ENCODE measurements around the gene LHFPL2.
"Not testable (repeated sequence)": the region's sequence is repeated elsewhere in the genome, so short reads cannot be mapped to it uniquely, and the experiment has no call there.

The LHFPL2 gene

GRCh38 chr5:78640662-78641474 lies 7.7 kb downstream of the LHFPL2 start:
- no peak for DNase-seq (ENCODE audit: low read depth)

- no peak for DNase-seq (ENCODE audit: low read depth)
These were observed 8.8 kb downstream of the LHFPL2 start for GRCh38 chr5:78639791-78640190.

- no peak for DNase-seq (ENCODE audit: low read depth)
These were observed 9.5 kb downstream of the LHFPL2 start for GRCh38 chr5:78638973-78639669.

- DNase-seq (ENCODE audit: low read depth): peak; percentile 96
These were observed 10.1 kb downstream of the LHFPL2 start for GRCh38 chr5:78638423-78638822.

- no peak for DNase-seq (ENCODE audit: low read depth)
These were observed 11.1 kb downstream of the LHFPL2 start for GRCh38 chr5:78637468-78637867.

- no peak for DNase-seq (ENCODE audit: low read depth)
These were observed 11.9 kb downstream of the LHFPL2 start for GRCh38 chr5:78636682-78637081.

GRCh38 chr5:78634634-78635033 lies 13.9 kb downstream of the LHFPL2 start:
- no peak for DNase-seq (ENCODE audit: low read depth)

- no peak for DNase-seq (ENCODE audit: low read depth)
These were observed 14.3 kb downstream of the LHFPL2 start for GRCh38 chr5:78634229-78634628.

- DNase-seq (ENCODE audit: low read depth): no peak
These were observed 14.9 kb downstream of the LHFPL2 start for GRCh38 chr5:78633700-78634099.

GRCh38 chr5:78632467-78632866 lies 16.1 kb downstream of the LHFPL2 start:
- no peak for DNase-seq (ENCODE audit: low read depth)

- no peak for DNase-seq (ENCODE audit: low read depth)
These were observed 16.6 kb downstream of the LHFPL2 start for GRCh38 chr5:78631931-78632330.

GRCh38 chr5:78630047-78630446 lies 18.5 kb downstream of the LHFPL2 start:
- no peak for DNase-seq (ENCODE audit: low read depth)

- no peak for DNase-seq (ENCODE audit: low read depth)
These were observed 18.9 kb downstream of the LHFPL2 start for GRCh38 chr5:78629624-78630023.

GRCh38 chr5:78628270-78628992 lies 20.1 kb downstream of the LHFPL2 start:
- DNase-seq (ENCODE audit: low read depth): no peak

GRCh38 chr5:78627766-78628165 lies 20.8 kb downstream of the LHFPL2 start:
- DNase-seq (ENCODE audit: low read depth): no peak

GRCh38 chr5:78627175-78627574 lies 21.4 kb downstream of the LHFPL2 start:
- DNase-seq (ENCODE audit: low read depth): no peak

- no peak for DNase-seq (ENCODE audit: low read depth)
These were observed 22.5 kb downstream of the LHFPL2 start for GRCh38 chr5:78626009-78626571.

GRCh38 chr5:78624992-78625391 lies 23.6 kb downstream of the LHFPL2 start:
- no peak for DNase-seq (ENCODE audit: low read depth)

- DNase-seq (ENCODE audit: low read depth): no peak
These were observed 24.5 kb downstream of the LHFPL2 start for GRCh38 chr5:78624011-78624541.

GRCh38 chr5:78622302-78622971 lies 26.1 kb downstream of the LHFPL2 start:
- no peak for DNase-seq (ENCODE audit: low read depth)

- DNase-seq (ENCODE audit: low read depth): no peak
These were observed 27.3 kb downstream of the LHFPL2 start for GRCh38 chr5:78621291-78621738.

- not testable (repeated sequence) for DNase-seq (ENCODE audit: low read depth)
These were observed 28.5 kb downstream of the LHFPL2 start for GRCh38 chr5:78620119-78620518.
